Right kidney (tissue), 1 donor: ENCODE results near the gene LRRIQ3.

ENCODE experiments used
- DNase-seq: peaks from one replicate; pipeline ENCODE4 v3.0.0-alpha.2; 2016

Gene LRRIQ3

GRCh38 chr1:74107394-74107793, 90.6 kb downstream of the LRRIQ3 start:
- DNase-seq, result no peak

GRCh38 chr1:74091371-74091770, 106.6 kb downstream of the LRRIQ3 start:
- no peak for DNase-seq

GRCh38 chr1:74083128-74083527, 114.8 kb downstream of the LRRIQ3 start:
- no peak for DNase-seq

- no peak for DNase-seq
These were observed 132.9 kb downstream of the LRRIQ3 start for GRCh38 chr1:74065081-74065480.

- DNase-seq, result no peak
These were observed 140.3 kb downstream of the LRRIQ3 start for GRCh38 chr1:74057719-74058118.

DNA sequence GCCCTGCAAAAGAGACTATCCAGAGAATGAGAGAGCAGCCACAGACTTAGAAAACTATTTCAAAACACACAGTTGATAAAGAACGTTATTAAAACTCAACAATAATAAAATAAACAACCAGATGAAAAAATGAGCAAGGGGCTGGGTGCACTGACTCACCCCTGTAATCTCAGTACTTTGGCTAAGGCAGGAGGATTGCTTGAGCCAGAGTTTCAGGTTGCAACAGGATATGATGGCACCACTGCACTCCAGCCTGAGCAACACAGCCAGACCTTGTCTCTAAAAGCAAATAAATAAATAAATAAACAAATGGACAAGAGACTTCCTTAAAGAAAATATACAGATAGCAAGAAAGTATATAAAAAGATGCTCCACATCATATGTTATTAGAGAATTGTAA, 144.6 kb downstream of the LRRIQ3 start:
- no peak for DNase-seq

- DNase-seq, result no peak
These were observed 147.6 kb downstream of the LRRIQ3 start for GRCh38 chr1:74050386-74050785.

GRCh38 chr1:74038042-74038441, 159.9 kb downstream of the LRRIQ3 start:
- no peak for DNase-seq

DNA sequence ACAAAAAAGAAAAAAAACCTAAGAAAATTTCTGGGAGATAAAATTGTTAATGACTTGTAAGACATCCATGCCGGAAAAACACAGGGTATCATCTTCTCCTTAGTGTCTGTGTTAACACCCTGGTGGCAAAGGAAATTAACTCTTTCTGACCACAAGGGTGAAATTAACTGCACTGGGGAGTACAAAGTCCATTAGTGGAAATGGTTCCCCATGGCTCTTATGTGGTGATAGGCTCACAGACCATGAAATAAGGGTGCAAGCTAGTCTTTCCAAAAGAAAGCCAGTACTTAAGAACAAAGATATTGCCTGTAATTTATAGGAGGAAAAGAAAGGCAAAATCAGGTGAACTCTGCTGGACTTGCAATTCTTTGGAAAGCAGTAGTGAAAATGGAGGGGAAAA, 185.4 kb downstream of the LRRIQ3 start:
- DNase-seq, result no peak

GRCh38 chr1:74011736-74012135, 186.2 kb downstream of the LRRIQ3 start:
- DNase-seq, result no peak

DNA sequence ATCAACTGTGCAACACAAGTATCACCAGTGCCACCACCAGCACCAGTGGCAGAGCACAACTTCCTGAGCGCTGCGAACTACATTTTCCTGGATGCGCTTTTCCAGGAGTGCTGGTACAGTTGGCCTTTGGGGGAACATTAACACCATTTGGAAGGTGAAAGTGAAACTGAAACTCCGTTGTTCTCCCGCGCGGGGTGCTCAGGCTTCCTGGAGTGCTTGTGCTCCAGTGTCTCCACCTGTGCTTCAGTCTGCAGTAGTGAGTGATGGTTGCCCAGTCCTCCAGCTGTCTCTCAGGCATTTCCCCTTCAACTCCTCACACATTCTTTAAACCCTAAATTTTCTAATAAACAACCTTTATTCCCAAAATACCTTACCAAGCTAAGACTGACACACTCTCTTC, 187.8 kb downstream of the LRRIQ3 start:
- DNase-seq, result no peak

- no peak for DNase-seq
These were observed 192.4 kb downstream of the LRRIQ3 start for GRCh38 chr1:74005533-74005932.

- DNase-seq, result no peak
These were observed 194.2 kb downstream of the LRRIQ3 start for GRCh38 chr1:74003806-74004205.

DNA sequence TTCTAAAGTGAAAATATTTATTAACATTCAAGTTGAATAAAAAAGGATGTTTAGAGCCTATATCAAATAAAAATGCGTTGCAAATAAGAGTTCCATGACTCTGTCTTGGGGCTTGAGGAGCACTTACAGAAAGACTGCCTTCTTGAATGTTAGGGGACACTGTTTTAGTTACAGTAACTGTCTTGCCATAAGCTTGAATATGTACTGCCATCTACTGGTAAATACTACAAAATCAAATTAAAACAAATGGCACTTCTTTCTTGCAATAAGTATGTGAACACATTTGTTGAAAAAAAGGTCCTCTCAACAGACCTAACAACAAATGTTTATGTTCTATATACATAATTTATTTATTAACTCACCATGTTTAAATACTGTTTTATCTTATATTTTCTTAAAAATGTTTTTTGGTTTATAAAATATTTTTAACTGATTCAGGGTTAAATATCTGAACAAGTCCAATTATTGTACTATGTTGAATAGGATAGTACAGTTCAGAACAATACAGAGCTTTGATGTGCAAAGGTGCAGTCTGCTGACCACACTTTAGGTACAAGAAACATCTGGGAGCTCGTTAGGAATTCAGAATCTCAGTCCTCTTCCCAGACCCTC, 199.5 kb downstream of the LRRIQ3 start:
- DNase-seq, result no peak

GRCh38 chr1:73980324-73981040, 217.5 kb downstream of the LRRIQ3 start:
- DNase-seq, result no peak

- DNase-seq, result no peak
These were observed 218.3 kb downstream of the LRRIQ3 start for GRCh38 chr1:73979684-73980083.

DNA sequence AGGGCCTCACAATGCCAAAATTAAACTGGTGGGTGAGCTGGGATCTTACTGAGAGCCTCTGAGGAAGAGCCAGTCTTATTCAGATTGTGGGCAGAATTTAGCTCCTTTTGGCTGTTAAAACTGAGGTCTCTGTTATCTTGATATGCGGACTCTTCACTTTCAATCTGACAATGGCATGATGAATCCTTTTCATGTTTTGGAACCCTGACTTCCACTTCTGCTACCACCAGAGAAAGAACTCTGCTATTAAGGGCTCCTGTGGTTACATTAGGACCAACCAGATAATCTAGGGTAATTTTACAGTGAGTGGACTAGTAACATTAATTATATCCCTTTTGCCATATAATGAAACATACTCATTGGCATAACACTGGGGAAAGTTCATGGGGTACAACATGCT, 219.0 kb downstream of the LRRIQ3 start:
- DNase-seq, result no peak
